ELR (cell line): Measurements from ENCODE around the gene HS3ST1.

ENCODE experiments used
- DNase-seq: peaks from one replicate; pipeline ENCODE4 v3.0.0-alpha.2; 2015; ENCODE audit warnings: low read depth

HS3ST1 gene

DNA sequence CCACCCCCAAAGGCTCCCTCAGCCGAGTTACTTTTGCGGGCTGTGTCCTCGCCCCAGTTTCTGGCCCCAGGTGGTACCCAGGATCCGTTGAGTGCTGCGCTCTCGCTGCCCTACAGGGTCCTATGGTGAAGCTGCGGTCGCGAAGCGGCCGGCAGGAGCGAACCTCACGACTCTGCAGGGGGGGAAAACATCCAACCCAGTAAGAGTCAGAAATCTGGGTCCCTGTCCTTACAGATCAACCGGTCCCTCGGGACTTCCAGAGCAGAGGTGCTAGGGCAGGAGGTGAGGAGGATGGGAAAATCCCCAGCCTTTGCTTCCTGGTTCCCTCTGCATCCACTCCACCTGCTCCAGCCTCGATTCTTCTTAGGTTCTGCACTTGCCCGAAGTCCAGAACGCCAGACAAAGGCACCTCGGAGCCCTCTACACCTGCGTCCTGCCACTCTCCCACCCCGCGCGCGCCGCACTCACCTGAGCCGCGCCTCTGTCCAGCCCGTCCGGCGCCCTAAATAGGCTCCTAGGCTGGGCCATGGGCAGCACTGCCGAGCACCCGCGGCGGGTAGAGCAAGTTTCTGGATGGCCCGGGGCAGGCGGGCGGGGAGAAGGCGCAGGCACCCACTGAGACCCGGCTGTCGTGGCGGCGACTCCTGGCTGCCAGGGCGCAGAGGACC is at the start of gene HS3ST1:
TSS of gene HS3ST1 (minus strand) at position 664 of the 668 bp plus-strand sequence. CDS start 28,889 bp downstream, outside the sequence.
- DNase-seq: no peak

DNA sequence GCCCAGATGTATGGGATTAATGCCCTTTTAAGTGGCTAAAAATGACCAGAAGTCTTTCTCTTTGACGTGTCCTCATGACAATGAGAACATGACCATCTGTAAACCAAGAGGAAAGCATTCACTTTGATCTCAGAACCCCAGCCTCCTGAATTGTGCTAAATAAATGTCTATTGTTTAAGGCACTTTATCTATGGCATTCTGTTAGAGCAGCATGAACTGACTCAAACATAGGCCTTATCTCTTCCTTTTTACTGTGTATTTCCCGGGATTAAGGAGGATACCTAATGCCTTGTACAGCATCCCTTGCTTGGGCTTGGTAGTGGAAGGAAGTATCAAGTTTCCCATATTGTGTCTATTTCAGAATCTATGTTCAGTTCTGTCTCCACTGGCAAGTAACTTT is 47.2 kb upstream of the HS3ST1 start:
- no peak for DNase-seq

DNA sequence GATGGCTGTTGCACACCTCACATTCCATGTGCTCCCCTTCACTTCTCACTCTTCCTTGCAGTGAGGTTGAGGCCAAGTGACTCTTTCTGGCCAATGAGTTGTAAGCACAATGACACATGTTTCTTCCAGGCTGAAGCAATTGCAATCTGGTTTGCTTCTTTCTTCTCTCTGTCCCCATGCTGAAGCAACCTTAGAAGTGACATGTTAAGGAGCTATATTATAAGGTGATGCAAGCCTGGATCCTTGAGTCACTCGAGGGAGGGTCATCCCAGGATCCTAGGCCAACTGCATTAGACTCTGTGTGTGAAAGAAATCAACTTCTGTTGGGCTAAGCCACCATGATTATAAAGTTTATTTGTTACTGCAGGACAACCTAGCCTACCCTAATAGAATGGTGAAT is 45.5 kb upstream of the HS3ST1 start:
- no peak for DNase-seq

DNA sequence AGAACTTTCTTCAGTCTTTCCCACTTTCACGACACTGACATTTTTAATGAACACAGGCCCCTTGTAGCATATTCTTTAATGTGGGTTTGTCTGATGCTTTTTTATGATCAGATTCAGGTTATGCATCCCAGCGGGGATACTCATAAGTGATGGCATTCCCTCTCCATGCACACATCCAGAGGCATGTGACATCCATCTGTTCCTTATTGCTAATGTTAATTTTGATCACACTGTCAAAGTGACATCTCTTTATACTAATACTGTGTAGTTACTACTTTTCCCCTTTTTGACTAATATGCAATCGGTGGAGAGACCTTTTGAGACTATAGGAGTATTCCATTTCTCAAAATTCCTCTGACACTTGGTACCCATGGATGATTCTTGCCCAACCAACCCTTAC is 43.8 kb upstream of the HS3ST1 start:
- DNase-seq: no peak

DNA sequence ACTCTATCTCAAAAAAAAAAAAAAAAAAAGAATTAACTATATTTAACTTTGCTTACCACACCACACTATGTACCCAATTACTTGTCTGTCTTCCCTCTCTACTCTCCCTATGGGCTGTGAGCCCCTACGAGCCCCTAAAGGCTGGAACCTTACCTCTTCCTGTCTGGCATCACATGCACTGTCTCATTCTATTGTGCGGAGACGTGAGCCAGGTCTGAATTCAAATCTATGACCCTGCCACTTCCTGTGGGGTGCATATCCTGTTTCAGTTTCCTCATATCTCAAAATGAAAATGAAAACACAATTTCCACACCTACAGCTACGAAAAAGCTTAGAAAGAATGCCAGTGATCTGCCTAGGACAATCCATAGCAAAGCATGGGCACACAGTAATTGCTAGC is 42.9 kb upstream of the HS3ST1 start:
- DNase-seq: no peak

DNA sequence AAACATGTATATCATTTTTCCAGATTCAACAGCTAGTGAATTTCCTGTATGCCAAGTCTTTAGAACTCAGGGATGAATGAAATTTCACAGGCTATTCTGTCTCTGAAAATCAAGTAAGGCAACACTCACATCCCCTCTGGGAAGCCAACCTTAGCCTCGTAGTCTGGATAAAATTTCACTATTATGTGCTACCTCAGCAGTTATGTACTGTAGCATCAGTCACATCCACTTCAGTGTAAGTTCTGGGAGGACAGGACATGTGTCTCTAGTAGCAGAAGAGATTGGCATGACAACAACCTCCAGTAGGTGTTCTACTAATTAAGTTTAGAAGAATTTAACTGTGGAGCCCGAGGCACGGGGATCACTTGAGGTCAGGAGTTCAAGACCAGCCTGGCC is 42.4 kb upstream of the HS3ST1 start:
- DNase-seq: no peak

DNA sequence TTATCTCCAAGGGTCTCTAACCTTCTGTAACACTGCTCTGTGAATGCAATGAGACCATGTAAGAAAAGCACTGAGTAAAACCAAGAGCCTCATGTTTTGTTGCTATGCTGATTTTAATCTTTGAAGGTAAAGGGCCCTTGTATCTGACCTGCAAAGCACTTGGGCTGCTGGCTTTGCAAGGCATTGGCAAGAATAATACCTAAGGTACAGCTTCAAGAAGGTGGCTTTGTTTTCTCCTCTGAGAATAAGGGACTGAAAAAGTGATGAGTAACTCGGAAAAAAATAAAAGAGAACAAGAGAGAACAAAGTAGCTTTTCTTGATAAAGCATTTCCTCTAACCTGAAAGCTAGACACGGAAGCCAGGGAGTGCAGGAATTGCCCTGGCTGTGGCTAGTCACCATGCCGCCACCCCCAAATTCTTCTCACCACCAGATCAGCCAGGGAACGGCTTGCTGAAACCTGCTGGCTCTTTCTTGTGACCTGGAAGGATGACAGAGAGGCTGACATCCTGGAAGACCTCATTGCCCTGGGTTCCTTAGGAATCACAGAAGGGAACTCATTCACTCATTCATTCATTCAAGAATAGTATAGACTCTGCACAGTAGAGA is 41.8 kb upstream of the HS3ST1 start:
- DNase-seq: no peak

DNA sequence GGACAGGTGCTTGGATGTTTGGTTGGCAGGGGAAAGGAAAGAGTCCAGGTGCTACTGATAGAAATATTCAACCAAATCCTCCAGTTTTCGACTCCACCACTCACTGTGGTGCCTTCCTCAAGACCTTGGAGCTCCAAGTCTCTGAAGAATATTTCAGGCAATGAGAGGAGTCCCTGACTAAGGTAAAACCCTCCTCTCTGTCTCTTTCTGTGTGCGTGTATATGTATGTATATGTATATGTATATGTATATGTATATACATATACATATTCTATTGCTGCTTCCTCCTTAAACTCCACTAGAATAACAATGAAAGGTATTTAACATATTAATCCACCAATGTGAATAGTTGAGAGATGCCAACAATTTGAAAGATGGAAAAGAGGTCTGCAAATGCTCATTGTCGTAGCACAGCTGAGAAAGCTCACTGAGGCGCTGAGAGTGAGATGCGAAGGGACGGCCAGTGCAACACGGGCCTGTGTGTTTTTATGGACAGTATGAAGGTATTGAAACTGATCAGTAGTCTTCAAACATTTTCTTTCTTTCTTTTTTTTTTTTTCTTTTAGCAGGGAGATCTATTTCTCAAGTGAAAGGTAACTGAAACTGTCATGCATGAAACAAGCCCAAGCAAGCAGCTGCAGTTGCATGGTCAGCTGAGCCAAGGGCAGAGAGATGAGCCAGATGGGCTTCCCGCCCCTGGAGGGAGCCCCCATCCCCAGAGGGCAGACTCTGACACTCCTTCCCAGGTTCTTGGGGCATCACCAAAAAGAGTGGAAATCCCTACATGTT is 41.1 kb upstream of the HS3ST1 start:
- DNase-seq: no peak

DNA sequence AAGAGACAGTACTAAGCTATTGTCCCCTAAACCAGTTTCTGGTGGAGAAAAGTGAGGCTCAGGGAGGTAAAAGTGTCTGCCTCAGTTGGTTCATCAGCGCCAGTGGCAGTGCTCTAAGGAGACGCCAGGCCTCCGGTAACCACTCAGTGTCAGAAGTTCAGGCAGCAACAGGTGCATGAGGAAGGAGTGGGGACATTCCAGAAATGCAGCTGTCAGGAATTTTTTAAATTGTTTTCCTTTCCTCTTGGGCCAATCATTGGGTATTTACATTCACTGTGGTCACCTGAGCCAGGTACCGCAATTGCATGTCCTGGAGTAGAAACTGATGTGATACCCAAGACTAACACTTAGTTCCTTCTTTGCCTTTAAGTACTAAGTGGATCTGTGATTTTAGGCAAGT is 40.2 kb upstream of the HS3ST1 start:
- no peak for DNase-seq

DNA sequence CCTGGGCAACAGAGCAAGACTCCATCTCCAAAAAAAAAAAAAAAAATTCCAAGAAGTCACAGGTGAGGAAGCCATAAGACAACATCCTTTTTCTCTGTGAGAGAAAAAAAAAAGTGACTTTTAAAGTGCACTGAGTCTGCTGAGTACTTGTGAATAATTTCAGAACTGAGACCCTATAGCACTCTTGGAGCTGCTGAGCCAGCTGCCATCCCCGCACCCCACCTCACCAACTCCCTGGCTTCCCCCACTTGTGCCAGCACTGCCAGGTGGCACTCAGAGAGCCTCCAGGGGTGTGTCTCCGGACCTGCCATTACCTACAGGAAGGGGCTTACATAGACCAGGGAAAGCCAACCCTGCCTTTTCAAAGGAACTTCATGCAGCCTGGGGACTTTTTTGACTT is 39.2 kb upstream of the HS3ST1 start:
- no peak for DNase-seq

DNA sequence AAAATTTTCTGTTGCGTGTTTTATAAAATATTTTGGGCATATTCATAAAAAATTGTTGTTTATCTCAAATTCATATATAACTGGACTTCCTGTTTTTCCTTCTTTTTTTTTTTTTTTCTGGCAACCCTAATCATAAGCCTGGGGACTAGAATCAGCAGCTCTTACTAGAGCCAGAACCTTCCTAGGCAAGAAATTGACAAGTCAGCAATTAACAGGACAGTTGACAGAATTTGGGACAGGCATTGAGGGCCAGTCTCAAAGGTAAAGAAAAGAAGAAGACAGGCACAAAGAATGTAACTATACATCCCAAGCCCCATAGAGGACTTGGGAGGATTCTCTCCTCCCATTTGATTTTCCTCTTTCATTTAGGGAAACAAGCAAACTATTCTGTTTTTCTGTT is 35.0 kb upstream of the HS3ST1 start:
- no peak for DNase-seq

DNA sequence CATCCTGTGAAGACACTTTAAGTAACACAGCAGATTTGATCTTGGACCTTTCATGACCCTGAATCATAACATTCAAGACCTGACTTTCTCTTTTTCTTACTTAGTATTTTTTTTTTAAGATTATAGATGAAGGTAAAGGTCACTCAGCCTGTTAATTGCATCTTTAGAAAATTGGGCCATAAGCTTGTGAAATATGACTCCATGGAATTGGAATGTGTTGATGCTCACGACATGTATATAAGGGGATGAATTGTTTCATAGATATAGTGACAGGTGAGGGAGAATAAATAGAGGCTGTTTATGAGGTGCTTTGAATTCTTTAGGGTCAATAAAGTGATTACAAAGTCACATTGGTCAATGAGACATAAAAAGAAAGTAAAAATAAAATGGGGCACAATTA is 27.7 kb upstream of the HS3ST1 start:
- DNase-seq: no peak

DNA sequence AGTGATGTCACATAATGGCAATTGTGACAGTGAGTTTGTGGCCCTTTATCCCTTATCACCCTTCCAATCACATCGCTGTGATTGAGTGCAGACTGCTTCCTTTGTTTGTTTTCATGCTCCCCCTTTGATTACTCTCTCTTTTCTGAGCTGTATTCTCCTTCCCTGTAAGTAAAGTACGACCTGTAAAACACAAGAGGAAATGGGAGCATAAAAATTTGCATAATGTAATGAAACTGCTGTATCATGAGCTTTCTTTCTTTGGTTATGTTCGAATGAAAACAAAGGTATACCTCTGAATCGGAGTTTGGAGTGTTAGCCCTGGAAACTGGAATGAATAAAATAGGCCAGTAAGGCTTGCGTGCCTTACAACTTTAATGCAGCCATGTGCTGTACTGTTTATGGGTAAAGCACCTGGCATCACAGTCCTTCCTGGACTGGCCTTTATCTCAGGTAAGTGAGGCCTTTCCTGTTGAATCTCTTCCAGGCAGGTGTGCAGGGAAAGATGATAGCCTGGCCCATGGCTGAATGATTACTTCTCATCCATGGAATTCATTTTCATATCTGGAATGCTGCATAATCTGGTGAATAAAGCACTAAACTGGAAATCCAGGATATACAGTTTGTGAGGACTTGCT is 26.6 kb upstream of the HS3ST1 start:
- DNase-seq: no peak

DNA sequence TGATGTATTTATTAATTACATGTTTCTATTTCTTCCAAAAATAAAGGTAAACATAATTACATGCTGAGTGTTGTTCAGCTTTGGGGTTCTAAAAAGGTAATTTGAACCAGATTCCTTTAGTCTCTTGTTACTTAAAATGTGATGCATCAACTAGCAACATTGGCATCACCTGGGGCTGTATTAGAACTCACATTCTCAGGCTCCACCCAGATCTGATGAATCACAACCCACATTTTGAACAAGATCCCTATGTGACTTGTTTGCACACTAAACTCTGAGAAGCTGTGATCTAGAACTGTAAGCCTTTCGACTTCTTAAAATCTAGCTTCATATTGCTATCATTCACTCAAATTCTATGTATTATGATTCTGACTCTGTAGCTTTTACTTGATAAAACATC is 23.0 kb upstream of the HS3ST1 start:
- no peak for DNase-seq

DNA sequence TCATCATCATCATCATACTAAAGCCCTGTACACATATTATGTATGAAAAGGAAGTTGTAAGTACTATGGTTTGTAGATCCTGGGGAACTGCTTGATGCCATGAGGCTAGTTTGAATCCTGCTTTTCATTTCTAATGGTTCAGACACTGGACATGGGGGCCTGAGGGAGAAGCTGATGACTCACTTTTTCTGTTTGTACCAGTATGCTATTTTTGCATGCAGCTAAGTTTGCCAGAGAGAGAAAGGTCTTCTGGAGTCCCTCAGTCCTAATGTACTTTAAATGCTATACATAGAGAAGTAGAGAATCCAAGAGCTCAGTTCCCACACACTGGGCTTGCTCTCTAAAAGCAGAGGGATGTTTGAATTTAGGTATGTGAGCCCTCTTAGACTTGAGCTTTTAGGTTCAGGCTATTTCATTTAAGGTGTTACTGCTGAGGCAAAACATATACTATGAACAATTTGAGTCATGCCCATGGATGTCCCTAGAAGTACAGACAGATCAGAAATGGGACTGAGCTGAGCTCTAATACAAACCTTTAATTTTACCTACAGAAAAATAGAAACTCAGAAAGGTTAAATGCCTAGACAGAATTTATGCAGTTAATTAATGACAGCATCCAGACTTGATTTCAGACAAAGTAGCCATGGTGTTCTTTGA is 17.6 kb upstream of the HS3ST1 start:
- DNase-seq: no peak

DNA sequence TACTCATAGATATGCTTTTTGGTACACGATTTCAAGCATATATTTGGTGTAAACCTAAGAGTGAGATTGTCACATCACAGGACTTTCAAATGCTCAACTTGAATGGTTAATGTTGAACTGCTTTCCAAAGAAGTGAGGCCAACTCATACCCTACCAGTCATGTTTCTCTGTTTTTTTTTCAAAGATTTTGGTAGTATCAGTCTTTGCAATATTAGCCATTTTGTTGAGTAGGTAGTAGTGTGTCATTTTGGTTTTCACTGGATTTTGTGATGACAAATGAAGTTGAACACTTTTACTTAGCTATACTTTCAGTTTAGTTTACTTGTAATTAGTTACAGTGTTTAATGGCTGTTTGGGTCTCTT is 12.5 kb upstream of the HS3ST1 start:
- no peak for DNase-seq

DNA sequence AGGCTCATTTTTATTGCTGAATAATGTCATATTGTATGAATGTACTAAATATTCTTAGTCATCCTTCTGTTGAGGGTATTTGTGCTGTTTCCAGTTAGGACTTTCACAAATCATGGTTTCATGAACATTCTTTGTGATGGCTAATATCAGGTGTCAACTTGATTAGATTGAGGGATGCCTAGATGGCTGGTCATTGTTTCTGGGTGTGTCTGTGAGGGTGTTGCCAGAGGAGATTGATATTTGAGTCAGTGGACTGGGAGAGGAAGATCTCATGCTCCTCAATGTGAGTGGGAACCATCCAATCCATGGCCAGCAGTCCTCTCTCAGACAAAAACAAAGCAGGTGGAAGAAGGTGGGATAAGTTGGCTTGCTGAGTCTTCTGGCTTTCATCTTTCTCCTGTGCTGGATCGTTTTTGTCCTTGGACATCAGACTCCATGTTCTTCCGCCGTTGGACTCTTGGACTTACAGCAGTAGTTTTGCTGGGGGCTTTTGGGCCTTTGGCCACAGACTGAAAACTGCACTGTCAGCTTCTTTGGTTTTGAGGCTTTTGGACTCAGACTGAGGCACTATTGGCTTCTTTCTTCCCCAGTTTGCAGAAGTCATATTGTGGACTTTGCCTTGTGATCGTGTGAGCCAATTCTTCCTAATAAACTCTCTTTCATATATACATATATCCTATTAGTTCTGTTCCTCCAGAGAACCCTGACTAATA is 11.9 kb upstream of the HS3ST1 start:
- DNase-seq: no peak

DNA sequence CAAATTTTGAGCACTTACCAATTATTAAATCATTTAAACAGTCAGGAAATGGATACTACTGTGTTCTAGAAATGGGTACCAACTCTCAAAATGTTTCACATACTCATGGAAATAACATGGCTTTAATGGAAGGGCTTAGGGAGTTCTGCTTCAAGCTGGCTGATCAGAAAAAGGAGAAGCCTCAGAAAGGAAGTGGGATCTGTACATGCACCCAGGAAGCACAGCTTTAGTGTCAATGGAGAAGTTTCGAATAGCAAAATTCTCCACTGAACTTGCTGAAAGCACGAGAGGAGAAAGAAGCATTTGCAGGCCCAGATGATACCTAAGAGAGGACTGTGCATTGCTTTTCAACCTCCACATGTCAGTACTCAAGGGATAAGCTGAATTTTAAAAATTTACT is 11.1 kb upstream of the HS3ST1 start:
- DNase-seq: no peak

DNA sequence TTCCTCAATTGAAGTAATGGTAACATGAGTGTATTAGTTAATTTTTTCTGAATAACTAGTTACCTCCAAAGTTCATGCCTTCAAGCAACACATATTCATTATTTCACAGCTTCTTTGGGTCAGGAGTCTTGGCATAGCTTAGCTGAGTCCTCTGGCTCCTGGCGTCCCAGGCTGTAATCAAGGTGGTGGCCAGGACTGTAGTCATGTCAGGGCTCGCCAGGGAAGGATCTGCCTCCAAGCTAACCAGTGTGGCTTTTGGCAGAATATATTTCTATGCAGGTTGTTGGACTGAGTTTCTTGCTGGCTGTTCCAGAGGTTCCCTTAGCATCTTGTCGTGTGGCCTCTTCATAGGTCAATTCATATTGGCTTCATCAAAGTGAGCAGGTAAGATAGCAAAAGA is 10.0 kb upstream of the HS3ST1 start:
- DNase-seq: no peak

DNA sequence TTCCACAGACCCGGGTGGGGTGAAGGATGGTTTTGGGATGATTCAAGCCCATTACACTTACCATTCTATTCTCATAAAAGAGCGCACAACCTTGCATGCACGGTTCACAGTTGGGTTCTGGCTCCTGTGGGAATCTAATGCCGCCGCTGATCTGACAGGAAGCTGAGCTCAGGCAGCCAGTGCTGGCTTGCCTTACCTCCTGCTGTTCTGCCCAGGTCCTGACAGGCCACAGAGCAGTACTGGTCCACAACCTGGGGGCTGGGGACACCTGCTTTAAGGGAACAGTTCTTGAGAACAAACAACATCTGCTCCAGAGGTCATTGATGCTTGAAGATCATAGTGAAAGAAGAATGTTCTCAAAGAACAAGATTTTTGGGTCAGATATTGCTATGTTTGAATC is 8.0 kb upstream of the HS3ST1 start:
- DNase-seq: no peak

DNA sequence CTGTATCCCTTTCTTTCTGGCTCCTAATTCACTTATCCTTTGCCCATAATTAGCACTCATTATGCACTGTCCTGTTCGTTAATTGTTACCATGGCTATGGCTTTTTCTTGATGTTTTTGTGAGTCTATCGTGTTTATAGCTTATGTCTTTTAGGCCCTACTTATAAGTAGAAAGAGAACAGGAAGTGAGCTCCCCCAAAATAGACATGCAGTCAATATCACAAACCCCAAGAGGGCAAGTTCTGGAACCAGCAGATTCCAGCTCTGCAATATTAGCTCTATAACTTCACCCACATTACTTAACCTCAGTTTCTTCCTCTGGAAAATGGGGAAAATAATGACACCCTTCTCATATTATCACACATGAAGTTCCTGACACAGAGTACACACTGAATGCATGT is 7.4 kb upstream of the HS3ST1 start:
- DNase-seq: no peak

DNA sequence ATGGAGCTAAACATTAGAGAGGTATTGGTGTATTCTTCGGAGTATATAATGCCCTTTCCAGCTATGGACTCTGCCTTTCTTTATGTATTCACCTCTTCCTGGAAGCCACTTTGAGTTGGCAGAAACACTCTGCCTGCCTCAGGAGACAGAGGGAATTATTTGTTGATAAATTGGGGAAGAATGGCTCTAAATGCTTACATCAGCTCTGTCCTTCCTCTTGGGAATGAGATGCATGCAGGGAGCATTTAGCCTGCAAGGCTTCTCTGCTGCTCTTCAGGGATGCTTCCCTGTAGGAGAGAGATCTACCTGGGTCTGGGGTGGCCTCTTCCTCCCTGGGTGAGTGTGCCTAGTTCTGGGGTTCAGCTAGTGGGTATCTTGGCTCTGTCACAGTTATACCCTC is 6.9 kb upstream of the HS3ST1 start:
- no peak for DNase-seq
